TTC549 (cell line): Measurements from ENCODE around the gene IFT80.

Experiments used
- FAIRE-seq: peaks from 2 replicates; lab custom pipeline; 2012; peaks lifted over from hg19 to GRCh38; lab: Jason Lieb, UNC

IFT80 gene

DNA sequence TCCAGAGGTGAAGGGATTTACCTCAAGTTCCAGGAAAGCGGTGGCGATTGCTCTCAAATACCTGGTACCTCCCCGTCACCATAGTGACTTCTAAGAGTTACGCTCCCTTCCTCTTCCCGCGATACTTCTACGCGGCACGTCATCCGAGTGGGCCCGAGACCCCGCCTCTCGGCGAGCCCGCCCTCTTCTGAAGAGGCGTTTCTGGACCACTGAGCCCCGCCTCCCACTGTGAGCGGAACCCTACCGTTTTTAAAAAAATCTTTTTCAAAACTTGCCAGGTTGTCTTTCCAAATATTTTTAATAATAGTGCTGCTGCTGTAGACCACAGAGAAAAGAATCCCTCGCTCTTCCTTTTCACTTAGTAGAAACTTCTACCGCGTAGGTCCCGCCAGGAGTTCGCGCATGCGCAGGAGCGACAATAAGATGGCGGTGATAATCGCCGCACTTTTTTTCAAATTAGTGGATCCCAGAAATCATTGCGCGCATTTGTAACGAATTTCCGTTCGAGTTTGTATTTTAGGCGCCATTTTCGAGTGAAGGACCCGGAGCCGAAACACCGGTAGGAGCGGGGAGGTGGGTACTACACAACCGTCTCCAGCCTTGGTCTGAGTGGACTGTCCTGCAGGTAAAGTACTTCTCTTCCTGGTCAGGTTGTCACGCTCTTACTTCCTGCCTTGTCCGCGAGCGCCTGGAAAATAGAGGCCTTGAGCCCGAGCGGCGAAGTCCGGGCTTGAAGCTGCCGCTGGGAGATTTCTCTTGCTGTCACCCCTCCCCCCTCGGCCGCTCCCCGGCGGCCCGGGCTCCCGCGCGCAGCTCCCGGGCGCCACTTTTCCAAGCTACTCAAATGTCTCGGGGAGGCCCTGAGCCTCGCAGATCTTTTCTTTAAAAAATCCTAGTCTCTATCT lies at the start of gene IFT80, which contains the start of gene SMC4:
Gene IFT80, minus strand, starts transcription at position 101 of the 905 bp plus-strand sequence. CDS start 14,625 bp downstream, outside the sequence.
Gene SMC4, plus strand, starts transcription at position 526 of the 905 bp plus-strand sequence. CDS start 1,177 bp downstream, outside the sequence.
- peak; percentile 42 for FAIRE-seq

DNA sequence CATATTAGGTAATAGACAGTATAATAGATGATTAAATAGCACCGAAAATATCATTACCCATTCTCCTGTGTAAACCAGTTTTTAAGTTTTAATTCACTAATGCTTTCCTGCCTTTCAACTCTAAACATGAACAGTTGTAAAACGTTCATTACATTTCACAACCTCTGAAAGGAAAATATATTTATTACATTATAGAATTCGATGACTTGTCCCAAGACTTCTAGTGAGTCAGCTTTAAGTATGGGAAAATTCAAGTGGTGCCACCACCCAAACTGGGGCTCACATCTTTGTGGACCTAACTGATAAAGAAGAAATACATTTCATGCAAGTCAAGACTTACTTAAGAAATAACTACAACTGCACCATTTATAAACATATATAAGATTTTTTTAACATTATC lies 48.5 kb upstream of the IFT80 start:
- FAIRE-seq: no peak

DNA sequence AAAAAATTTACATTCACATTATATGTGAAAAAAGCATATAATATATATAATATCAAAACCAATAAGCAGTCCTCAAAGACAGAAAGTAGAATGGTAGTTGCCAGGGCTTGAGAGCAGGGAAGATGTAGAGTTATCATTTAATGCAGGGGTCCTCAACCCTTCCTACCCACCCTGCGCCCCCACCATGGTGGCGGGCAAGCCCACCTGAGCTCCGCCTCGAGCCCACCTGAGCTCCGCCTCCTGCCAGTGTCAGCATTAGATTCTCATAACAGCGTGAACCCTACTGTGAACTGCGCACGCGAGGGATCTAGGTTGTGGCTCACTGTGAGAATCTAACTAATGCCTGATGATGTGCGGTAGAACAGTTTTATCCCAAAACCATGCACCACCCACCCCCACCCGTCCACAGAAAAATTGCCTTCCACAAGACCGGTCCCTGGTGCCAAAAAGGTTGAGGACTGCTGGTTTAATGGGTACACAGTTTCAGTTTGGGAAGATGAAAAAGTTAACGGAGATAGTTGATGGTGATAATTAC lies 47.6 kb upstream of the IFT80 start:
- no peak for FAIRE-seq

DNA sequence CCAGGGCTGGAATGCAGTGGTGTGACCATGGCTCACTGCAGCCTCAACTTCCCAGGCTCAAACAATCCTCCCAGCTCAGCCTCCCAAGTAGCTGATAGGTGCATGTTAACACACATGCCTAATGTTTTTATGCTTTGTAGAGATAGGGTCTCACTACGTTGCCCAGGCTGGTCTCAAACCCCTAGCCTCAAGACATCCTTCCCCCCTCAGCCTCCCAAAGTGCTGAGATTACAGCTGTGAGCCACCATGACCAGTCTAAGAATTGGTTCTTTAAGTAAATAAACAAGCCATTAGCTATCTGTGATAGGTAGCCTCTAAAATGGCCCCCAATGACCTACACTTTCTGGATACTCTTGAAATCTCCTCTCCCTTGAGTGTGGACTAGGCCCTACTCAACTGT lies 46.8 kb upstream of the IFT80 start:
- no peak for FAIRE-seq

DNA sequence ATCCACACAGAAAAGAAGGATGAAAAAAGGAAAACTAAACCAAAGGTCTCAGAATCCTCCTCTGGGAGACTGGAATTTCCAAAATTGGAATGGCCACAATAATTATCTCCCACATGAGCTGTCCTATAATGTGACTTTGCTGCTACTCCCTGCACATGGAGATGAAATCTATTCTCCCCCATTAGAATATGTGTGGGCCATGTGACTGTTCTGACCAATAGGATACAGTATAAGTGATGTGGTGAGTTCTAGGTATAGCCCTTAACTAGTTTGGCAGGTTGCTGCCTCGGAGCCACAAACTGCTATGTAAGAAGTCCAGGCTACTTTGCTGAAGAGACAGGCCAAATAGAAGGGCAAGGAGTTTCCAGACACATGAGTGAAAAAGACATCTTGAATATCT lies 45.4 kb upstream of the IFT80 start:
- no peak for FAIRE-seq

DNA sequence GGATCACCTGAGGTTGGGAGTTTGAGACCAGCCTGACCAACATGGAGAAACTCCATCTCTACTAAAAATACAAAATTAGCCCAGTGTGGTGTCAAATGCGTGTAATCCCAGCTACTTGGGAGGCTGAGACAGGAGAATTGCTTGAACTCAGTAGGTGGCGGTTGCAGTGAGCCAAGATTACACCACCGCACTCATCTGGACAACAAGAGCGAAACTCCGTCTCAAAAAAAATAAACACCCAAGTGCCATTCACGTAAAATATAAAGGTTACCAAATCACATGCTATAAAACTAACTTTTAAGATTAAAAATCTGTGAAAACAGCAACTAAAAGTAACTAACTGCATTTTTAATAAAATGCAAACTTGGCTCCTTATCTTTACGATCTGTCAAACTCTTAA lies 41.7 kb upstream of the IFT80 start:
- FAIRE-seq: no peak

DNA sequence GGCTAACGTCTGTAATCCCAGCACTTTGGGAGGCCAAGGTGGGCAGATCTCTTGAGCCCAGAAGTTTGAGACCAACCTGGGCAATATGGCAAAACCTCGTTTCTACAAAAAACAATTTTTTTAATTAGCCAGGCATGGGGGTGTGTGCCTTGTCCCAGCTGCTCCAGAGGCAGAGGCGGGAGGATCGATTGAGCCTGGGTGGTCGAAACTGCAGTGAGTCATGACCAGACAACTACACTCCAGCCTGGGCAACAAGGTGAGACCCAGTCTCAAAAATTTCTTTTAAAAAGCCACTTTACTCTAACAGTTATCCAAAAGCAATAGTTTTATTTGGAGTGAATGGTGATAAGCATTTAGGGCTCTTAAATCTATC lies 38.0 kb upstream of the IFT80 start:
- no peak for FAIRE-seq

DNA sequence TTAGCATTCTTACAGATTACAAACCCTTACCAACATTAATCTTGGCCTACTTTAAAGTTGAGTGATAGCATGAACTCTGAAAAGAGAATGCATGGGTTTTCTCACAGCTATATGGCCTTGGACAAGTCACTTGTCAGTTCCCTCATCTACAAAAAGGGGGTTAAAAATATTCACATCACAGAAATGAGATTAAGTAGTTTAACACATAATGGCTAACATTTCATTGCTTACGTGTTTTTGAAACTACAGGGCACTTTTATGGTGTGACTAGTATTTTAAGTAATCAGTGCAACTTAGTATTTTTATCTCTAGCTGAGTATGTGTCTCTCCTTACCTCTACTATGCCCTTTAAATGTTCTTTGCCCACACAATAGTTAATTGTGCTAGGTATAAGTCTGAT lies 36.7 kb upstream of the IFT80 start:
- FAIRE-seq: no peak

DNA sequence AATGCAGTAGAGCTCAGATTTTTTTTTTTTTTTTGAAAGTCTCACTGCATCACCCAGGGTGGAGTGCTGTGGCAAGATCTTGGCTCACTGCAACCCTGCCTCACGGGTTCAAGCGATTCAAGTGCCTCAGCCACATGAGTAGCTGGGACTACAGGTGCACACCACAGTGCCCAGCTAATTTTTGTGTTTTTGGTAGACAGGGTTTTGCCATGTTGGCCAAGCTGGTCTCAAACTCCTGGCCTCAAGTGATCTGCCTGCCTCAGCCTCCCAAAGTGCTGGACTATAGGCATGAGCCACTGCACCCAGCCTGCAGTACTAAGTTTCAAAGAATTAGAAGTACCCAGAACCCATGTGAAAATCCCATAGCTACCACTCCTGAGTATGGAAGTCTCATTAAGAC lies 36.1 kb upstream of the IFT80 start:
- FAIRE-seq: no peak

DNA sequence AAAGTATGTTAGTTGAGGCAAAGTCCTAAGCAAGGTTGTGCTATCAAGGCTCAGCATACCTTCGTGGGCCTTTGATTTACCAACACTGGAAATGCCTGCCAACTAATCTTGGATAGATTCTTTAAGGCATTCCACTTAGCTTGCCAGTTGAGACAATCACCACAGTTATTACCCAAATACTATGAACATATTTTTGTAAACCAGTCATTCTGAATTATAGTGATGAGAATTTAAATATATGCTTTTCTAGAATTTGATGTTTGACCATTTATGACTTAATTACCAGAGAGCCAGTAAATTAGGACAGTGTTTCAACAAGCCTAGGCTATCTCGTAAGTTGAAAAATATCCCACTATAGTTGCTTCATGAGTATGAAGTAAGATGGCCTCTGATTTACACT lies 35.0 kb upstream of the IFT80 start:
- FAIRE-seq: no peak

DNA sequence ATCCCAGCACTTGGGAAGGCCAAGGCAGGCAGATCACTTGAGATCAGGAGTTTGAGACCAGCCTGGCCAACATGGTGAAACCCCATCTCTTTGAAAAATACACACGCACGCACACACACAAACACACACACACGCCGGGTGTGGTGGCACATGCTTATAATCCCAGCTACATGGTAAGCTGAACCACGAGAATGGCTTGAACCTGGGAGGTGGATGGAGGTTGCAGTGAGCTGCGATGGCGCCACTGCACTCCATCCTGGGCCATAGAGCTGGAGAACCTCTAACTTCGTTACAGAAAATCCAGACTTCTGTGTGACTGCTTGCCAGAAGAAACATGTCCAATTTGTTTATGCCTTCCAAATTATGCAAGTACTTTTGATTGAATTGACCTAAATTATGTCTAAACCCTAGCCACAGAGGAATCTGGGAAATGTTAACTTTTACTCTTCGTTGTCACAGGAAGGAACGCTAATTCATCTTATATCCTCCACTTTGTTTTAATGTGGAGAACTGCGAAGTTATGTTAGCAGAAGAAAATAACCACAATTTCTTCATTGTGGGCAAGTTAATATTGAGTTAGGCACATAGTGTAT lies 28.9 kb upstream of the IFT80 start:
- FAIRE-seq: no peak

DNA sequence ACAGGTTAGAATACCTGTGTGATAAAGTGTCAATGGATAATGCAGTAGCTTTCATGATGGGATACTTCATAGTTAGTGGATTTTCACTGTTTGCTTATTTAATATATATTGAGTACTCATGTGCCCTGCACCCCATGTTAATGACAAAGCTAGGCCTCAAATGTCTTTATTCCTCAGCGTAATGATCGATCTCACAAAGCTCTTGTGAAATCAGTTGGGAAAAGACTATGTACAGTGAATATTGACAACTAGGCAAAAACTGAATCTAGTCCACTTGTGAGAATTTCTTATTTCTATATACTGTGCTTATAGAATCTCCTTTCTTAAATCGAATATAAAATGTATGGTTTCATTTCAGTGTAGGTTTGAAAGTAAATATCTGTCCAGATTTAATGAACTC lies 18.3 kb upstream of the IFT80 start:
- FAIRE-seq: no peak

DNA sequence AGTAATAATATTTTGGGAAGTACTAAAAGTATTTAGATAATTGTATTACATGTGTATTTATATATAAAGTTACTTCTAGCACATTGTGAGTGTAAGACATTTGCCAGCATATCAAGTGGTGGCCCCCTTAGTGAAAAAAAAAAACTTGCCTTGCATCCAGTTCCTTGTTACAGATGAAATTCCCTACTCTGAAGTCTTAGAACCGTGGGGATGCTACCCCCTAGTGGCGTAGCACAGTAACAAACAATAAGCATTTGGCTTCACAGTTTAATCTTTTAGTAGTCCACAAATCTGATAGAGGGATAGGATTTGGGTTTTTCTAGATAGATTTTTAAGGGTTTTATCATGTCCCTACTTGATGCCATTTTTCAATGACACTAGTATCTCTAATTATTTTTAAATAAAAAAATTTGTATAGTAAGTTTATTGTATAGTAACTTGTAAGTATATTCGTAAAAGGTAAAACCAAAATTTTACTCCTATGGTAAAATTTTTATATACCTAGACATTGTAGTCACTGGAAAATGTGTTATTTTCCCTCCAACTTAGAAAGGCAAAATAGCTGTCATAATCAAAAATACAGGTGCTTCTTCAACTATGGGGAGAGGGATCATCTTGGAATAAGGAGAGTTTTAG lies 14.7 kb upstream of the IFT80 start:
- peak; percentile 78 for FAIRE-seq

DNA sequence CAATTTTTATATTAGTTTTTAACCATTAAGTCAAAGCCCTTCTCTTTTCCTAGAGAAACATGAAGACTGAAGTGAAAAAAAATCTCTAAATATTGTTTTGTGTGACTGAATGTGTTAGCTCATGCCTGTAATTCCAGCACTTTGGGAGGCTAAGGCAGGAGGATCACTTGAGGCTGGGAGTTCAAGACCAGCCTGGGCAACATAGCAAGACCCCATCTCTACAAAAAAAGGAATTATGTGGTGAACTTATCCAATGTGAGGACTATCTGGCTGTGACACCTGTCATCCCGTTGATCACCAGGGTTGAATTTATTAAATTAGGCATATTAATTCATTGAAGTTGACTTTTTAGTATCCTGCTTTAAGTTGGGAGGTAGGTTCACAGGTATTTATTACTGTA lies 13.5 kb upstream of the IFT80 start:
- no peak for FAIRE-seq

DNA sequence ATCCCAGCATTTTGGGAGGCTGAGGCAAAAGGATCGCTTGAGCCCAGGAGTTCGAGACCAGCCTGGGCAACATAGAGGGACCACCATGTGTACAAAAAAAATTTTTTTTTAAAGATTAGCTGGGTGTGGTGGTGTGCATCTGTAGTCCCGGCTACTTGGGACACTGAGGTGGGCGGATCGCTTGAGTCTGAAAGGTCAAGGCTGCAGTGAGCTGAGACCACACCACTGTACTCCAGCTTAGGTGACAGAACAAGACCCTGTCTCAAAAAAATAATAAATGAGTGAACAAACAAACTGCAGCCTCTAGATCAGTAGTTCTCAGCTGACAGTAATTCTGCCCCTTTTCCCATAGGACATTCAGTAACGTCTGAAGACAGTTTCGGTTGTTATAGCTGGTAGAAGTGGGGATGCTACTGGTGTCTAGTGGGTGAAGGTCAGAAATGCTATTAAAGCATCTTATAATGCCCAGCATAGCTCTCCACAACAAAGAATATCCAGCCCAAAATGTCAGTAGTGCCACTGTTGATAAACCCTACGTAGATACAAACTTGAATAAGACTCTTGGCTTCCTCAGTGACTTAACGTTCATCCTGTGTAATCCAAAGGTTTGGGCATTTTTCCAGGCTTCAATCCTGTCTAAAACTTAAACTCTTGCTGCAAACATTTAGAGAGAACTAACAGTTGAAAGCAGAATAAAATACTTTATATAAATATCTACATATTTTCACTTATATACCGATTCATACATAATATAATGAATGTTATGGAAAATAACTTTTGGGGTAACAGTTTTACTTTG lies 11.0 kb upstream of the IFT80 start:
- no peak for FAIRE-seq

DNA sequence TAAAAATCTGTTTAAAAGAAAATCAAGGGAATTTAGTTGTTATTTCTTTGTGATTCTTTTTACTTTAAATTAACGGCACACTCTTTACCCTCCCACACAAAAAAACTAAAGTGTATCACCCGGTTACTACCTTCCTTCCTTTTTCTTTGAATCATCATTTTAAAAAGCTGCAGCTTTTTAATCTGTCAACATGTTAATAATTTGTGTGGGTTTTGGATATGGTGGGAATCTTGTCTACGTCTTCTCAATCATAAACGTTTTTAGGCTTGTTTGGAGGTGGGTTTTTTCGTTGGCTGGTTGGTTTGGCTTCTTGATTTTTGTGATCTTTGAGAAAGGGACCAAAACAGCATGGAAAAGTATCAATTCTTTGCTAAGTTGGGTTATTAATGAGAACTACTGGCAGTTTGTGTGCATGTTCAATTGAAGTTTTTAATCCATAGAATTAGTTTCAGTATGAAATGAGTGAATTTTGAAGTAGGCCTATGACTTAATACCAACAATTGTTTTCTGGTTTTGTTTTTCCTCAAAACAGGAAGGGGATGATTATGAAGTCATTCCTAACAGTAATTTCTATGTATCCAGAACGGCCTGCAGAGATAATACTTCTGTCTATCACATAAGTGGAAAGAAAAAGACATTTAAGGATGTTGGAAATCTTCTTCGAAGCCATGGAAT lies 4.9 kb upstream of the IFT80 start:
- no peak for FAIRE-seq

DNA sequence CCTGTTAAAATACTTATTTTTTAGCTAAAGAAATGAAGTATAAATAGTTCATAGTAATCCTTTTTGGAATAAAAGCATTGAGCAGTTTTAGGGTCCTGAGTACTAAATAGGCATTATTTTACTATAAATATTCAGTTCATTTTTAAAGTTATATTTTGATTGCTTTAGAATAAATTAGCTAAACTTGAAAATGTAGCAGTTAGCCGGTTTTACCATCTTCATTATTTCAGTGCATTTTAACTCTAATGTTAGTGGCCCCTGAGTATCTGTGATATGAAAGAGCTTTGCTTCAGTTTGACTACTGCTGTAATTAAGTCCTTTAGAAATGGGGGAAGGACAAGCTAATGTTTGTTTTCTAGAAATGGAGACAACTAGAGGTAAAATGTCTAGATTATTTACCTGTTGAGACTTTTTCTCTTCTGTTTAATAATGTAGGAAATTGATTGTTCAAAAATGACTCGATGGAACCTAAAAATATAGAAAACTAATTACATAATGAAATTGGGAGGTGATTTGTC lies 4.1 kb upstream of the IFT80 start:
- FAIRE-seq: no peak

DNA sequence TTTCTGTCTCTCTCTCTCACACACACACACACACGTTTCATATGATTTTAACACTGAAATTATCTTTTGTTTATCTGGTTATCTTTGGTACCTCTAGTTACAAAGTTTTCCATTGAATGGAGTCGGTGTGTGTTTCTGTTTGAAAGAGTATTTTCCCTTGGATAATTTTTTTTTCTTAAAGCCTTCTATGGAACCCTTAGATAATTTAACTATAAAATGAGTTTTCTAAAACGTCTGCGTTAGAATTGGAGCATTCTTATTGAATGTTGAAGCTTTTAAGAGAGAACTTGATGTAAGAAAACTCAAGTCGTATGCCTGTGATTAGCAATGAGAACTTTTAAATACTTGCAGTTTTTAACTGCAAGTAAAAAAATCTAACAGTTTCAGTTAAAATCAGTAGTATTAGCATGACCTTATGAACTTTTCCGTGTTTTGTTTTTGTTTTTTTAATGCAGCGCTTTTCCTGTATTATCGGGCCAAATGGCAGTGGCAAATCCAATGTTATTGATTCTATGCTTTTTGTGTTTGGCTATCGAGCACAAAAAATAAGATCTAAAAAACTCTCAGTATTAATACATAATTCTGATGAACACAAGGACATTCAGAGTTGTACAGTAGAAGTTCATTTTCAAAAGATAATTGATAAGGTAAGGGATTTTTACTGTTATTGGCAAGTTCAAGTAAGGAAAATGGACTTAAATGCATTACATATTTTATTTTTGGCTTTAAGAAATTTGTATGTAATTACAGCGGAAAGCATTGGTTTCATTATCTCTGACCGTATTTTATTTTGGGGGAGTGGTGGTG lies 3.4 kb upstream of the IFT80 start:
- no peak for FAIRE-seq

DNA sequence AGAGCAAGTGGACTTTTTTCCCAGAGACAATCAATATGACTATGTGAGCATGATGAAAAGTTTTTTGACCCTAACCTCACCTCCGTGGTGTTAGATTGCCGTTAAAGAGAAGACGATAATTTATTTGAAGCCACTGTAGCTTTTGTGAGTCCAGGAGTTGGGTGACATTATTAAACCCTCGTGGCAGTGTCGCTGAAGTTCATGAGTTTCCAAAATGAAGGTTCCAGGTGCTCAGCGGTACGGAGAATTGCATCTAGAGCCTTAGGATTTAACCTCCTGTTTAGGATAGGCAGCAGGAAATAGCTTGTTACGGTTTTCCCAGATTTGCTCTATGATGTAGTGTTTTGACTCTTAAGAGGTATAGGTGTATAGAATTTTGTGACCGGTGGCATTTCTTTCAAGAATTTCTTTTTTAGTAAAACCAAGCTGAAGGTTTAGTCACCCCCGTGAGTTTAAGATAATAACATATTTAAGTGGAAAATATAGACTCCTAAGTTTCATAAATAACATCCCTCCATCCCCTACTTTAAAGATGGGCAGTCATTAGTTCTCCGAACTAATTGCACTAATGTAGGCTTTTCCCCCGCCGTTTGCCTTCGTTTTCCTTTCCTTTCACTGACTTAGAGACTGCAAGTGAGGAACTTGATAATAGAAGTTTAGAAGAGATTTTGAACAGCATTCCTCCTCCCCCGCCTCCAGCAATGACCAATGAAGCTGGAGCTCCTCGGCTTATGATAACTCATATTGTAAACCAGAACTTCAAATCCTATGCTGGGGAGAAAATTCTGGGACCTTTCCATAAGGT lies 2.5 kb upstream of the IFT80 start:
- FAIRE-seq: no peak

DNA sequence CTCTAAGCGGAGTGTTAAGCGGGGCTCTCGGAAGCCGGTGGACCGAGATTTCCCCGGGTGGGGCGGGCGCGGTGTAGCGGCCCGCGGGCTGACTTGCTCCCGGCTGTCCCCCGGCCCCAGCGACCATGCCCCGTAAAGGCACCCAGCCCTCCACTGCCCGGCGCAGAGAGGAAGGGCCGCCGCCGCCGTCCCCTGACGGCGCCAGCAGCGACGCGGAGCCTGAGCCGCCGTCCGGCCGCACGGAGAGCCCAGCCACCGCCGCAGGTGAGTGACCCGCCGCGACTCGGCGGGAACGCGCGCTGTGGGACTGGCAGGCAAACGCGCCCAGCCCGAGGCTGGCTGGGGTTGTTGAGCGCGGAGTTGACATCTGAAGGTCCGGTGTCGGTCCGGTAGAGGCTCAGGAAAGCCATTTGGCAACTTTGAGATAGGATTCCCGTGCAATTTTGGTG lies 1.7 kb upstream of the IFT80 start:
- FAIRE-seq: no peak
